HepG2 (cell line): ENCODE measurements around the gene SFT2D1. TPM values are rescaled to one million over a fixed set of nuclear protein-coding genes. Genes with fewer than 3 reads are reported as not detected.
A peak's percentile ranks its signal among the peaks of the same experiment; 100 is the strongest.

Experiments used
- ATF7 ChIP-seq, 2 experiments: fragments of 450-650 bp in 1 of 2; sonication (generic) in 1 of 2; formaldehyde crosslinking in 1 of 2; IDR thresholded peaks; 2 replicates each; pipeline versions ENCODE4 v1.4.0 to v1.6.1; 2016 to 2020; ENCODE audit warnings: antibody characterized with exemption in 1 of 2, mild to moderate bottlenecking in 1 of 2, missing genetic modification reagents in 1 of 2
- BCL6 ChIP-seq: IDR thresholded peaks from 2 replicates; pipeline ENCODE4 v1.6.1; 2016; ENCODE audit warnings: missing genetic modification reagents, missing compliant biosample characterization
- CSRNP2 ChIP-seq: sonication (generic); formaldehyde crosslinking; conservative IDR thresholded peaks from 2 replicates; pipeline ENCODE4 v1.8.0; 2022; ENCODE audit warnings: low read depth, missing genetic modification reagents
- ELF3 ChIP-seq: IDR thresholded peaks from 2 replicates; pipeline ENCODE4 v1.6.1; 2016; ENCODE audit warnings: missing genetic modification reagents, missing compliant biosample characterization
- ETV5 ChIP-seq: IDR thresholded peaks from 2 replicates; pipeline ENCODE4 v1.6.1; 2018; ENCODE audit warnings: missing biosample characterization, missing genetic modification reagents, inconsistent platforms, borderline replicate concordance
- HOXA5 ChIP-seq: sonication (generic); formaldehyde crosslinking; IDR thresholded peaks from 2 replicates; pipeline ENCODE4 v1.4.0; 2020; ENCODE audit warnings: missing genetic modification reagents
- MAZ ChIP-seq, 2 experiments: sonication (generic) in 1 of 2; formaldehyde crosslinking in 1 of 2; IDR thresholded peaks; 2 replicates each; pipeline versions ENCODE4 v1.5.0 to v1.6.1; 2012 to 2020; ENCODE audit warnings: low read depth in 2 of 2, mild to moderate bottlenecking in 2 of 2, borderline replicate concordance in 1 of 2, improper control_type of control experiment in 1 of 2, low read length in 1 of 2, missing genetic modification reagents in 1 of 2, moderate library complexity in 1 of 2
- MIER3 ChIP-seq: IDR thresholded peaks from 2 replicates; pipeline ENCODE4 v1.6.1; 2016; ENCODE audit warnings: missing compliant biosample characterization, borderline replicate concordance
- MLXIP ChIP-seq: sonication (generic); formaldehyde crosslinking; IDR thresholded peaks from 2 replicates; pipeline ENCODE4 v1.9.0; 2021; ENCODE audit warnings: missing genetic modification reagents, borderline replicate concordance
- NR2F1 ChIP-seq, 2 experiments: fragments of 450-650 bp in 1 of 2; formaldehyde crosslinking in 1 of 2; IDR thresholded peaks; 2 replicates each; pipeline versions ENCODE4 v1.5.0 to v1.6.1; 2016 to 2020; ENCODE audit warnings: mild to moderate bottlenecking in 1 of 2, missing compliant biosample characterization in 1 of 2, missing genetic modification reagents in 1 of 2, moderate library complexity in 1 of 2
- PCBP2 ChIP-seq: fragments of 200-400 bp; formaldehyde crosslinking; optimal IDR thresholded peaks from 2 replicates; pipeline ENCODE3; 2018; ENCODE audit warnings: low read length, low read depth; ENCODE audit not compliant: poor library complexity, severe bottlenecking
- SKIL ChIP-seq: sonication (generic); formaldehyde crosslinking; IDR thresholded peaks from 2 replicates; pipeline ENCODE4 v1.8.0; 2022; ENCODE audit warnings: missing genetic modification reagents, mild to moderate bottlenecking, moderate library complexity, borderline replicate concordance
- ZFP62 ChIP-seq: sonication (generic); formaldehyde crosslinking; IDR thresholded peaks from 2 replicates; pipeline ENCODE4 v1.4.0; 2020; ENCODE audit warnings: missing genetic modification reagents
- ZNF225 ChIP-seq: sonication (generic); formaldehyde crosslinking; IDR thresholded peaks from 2 replicates; pipeline ENCODE4 v1.4.0; 2020; ENCODE audit warnings: mild to moderate bottlenecking, missing genetic modification reagents
- ZNF563 ChIP-seq: sonication (generic); formaldehyde crosslinking; IDR thresholded peaks from 2 replicates; pipeline ENCODE4 v1.8.0; 2022; ENCODE audit warnings: mild to moderate bottlenecking, moderate library complexity, missing genetic modification reagents
- ZNF577 ChIP-seq: sonication (generic); formaldehyde crosslinking; IDR thresholded peaks from 2 replicates; pipeline ENCODE4 v1.4.0; 2020; ENCODE audit warnings: mild to moderate bottlenecking, low read depth, missing genetic modification reagents, borderline replicate concordance
- ZNF589 ChIP-seq: sonication (generic); formaldehyde crosslinking; conservative IDR thresholded peaks from 2 replicates; pipeline ENCODE4 v1.8.0; 2022; ENCODE audit warnings: mild to moderate bottlenecking, moderate library complexity, missing genetic modification reagents
- polyA plus RNA-seq, 8 experiments: library from polyadenylated mRNA; depleted of rRNA in 3 of 8; stranded (reverse) in 7 of 8; unstranded in 1 of 8; fragments of >200 nt; fragmentation: Illumina TruSeq in 4 of 8; extraction: Trizol in 4 of 8; gene quantifications; 2 replicates each; pipeline versions ENCODE4 v1.2.1 to v1.2.3, GENCODE V29; 2011 to 2016; ENCODE audit warnings: low read depth in 4 of 8, missing spikeins in 1 of 8, mixed read lengths in 1 of 8; ENCODE audit not compliant: insufficient read depth in 1 of 8
- total RNA-seq, 5 experiments: library from RNA; depleted of rRNA; stranded (reverse); fragments of >200 nt; fragmentation: Illumina TruSeq; extraction: Trizol; gene quantifications; 2 replicates each; pipeline ENCODE4 v1.2.3, GENCODE V29; 2016; ENCODE audit warnings: low read depth in 1 of 5
- TF ChIP-seq, protein P1 (sequence below), 2 experiments: fragments of 450-650 bp in 1 of 2; sonication (generic) in 1 of 2; formaldehyde crosslinking; IDR thresholded peaks; 2 replicates each; pipeline versions ENCODE4 v1.5.0 to v1.8.0; 2020 to 2022; ENCODE audit warnings: mild to moderate bottlenecking in 1 of 2, missing genetic modification reagents in 1 of 2

Gene SFT2D1
- total and polyA plus RNA-seq, 2 of the 13 experiments (the other 11 are each of a cell fraction or from before 2014, with no cell fraction given), result 115 to 147 TPM

DNA sequence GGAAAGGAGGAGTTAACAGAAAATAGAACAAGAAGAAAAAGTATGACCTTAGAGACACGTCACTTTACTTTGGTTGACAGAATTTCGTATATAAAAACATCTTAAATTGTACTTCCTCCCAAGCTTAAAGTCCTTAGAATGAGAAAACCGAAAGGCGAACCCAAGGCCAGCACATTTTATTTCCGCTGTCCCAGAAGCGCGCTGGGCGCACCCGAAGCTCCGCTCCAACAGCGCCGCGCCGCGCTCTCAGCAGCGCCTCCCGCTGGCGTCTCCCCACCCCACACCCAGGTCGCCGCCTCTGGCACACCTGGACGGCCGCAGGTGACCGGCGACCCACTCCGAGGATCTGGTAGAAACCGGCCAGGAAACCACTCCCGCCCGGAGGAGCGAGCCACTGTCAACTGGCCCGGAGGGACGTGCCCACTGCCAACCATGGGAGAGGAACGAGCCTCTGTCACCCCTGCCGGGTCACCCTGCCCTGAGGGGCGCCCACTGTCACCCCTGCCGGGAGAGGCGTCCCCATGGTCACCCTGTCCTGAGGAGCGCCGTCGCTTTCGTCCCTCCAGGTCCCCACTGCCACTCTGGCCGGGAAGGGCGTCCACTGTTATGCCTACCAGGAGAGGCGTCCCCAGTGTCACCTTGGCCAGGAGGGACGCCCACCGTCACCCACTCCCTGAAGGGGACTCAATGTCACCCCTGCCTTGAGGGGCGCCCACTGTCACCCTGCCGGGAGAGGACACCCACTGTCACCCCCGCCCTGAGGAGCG lies 39.6 kb upstream of the SFT2D1 start (continued):
- TF ChIP-seq CSRNP2 (CRISPR knock-in tag) (no peak), ZFP62 (CRISPR knock-in tag) (no peak), SKIL (CRISPR knock-in tag) (no peak), MIER3 (0 out of 2 replicates have a peak, but pooled peaks have one; percentile 68), ZNF225 (CRISPR knock-in tag) (no peak), MAZ (IDR thresholded peaks at IDR 0.05; ENCODE audit: borderline replicate concordance, low read depth, low read length) (no peak), MAZ (CRISPR knock-in tag; IDR thresholded peaks at IDR 0.05; ENCODE audit: low read depth) (peak; percentile 64; the same call in 1 of the 2 replicates), HOXA5 (CRISPR knock-in tag) (peak; percentile 94; the same call in 1 of the 2 replicates), MLXIP (CRISPR knock-in tag) (no peak), ZNF563 (CRISPR knock-in tag) (0 out of 2 replicates have a peak, but pooled peaks have one; percentile 18), PCBP2 (no peak), ETV5 (CRISPR knock-in tag) (peak; percentile 85), ATF7 (IDR thresholded peaks at IDR 0.05) (no peak), ATF7 (CRISPR knock-in tag; IDR thresholded peaks at IDR 0.05) (no peak), ZNF577 (CRISPR knock-in tag) (no peak), ZNF589 (CRISPR knock-in tag) (peak; percentile 18; the same call in 1 of the 2 replicates), NR2F1 (CRISPR knock-in tag; IDR thresholded peaks at IDR 0.05) (no peak), ELF3 (CRISPR knock-in tag) (peak; percentile 74; the same call in 1 of the 2 replicates), BCL6 (CRISPR knock-in tag) (peak; percentile 64)
- TF ChIP-seq, protein P1, sequence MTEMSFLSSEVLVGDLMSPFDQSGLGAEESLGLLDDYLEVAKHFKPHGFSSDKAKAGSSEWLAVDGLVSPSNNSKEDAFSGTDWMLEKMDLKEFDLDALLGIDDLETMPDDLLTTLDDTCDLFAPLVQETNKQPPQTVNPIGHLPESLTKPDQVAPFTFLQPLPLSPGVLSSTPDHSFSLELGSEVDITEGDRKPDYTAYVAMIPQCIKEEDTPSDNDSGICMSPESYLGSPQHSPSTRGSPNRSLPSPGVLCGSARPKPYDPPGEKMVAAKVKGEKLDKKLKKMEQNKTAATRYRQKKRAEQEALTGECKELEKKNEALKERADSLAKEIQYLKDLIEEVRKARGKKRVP (CRISPR knock-in tag; IDR thresholded peaks at IDR 0.05), result peak in 1 of 2 experiments; percentile 54; a peak in 1 of 4 replicates
